Stomach (tissue), 9 donors: ENCODE data around the gene FCF1. TPM values are rescaled to one million over a fixed set of nuclear protein-coding genes. Genes with fewer than 3 reads are reported as not detected.

Experiments
- DNase-seq, 2 donors: peaks; one replicate each; pipeline versions ENCODE4 v3.0.0 to v3.0.0-alpha.2; 2013 to 2019
- H3K27ac ChIP-seq, 5 donors: fragments of 200-600 bp in 4 of 5; sonication (generic) in 4 of 5; one replicate each; pipeline ENCODE4 v1.5.1; 2013 to 2019; ENCODE audit warnings: mild to moderate bottlenecking in 1 of 5, moderate library complexity in 1 of 5
- H3K27me3 ChIP-seq, 3 donors: fragments of 200-600 bp; sonication (generic); one replicate each; pipeline ENCODE4 v1.5.1; 2017 to 2019; ENCODE audit warnings: mixed run types in 1 of 3
- H3K36me3 ChIP-seq, 4 donors: fragments of 200-600 bp; sonication (generic); 1 replicate in 3 of 4; 2 replicates in 1 of 4; pipeline ENCODE4 v1.5.1; 2016 to 2019
- H3K4me1 ChIP-seq, 4 donors: fragments of 200-600 bp; sonication (generic); one replicate each; pipeline ENCODE4 v1.5.1; 2016 to 2019
- H3K4me3 ChIP-seq, 4 donors: fragments of 200-600 bp; sonication (generic) in 3 of 4; one replicate each; pipeline ENCODE4 v1.5.1; 2016 to 2019; ENCODE audit warnings: mild to moderate bottlenecking in 1 of 4
- H3K9me3 ChIP-seq, 4 donors: fragments of 200-600 bp; sonication (generic); one replicate each; pipeline ENCODE4 v1.5.1; 2016 to 2019
- CTCF ChIP-seq, 7 experiments: fragments of 450-650 bp in 4 of 7; fragments of 200-600 bp in 3 of 7; sonication (generic) in 3 of 7; IDR thresholded peaks; one replicate each; pipeline ENCODE4 v1.5.1; 2016 to 2019; ENCODE audit warnings: antibody characterized with exemption in 7 of 7, control low read depth in 2 of 7, mild to moderate bottlenecking in 1 of 7
- EP300 ChIP-seq: sonication (generic); formaldehyde crosslinking; IDR thresholded peaks from one replicate; pipeline ENCODE4 v1.6.1; 2017; ENCODE audit warnings: antibody characterized with exemption
- POLR2A ChIP-seq, 4 donors: fragments of 450-650 bp; IDR thresholded peaks; one replicate each; pipeline ENCODE4 v1.6.1; 2016; ENCODE audit warnings: antibody characterized with exemption in 4 of 4, control low read depth in 2 of 4, mild to moderate bottlenecking in 1 of 4, moderate library complexity in 1 of 4
- POLR2AphosphoS5 ChIP-seq, 3 donors: sonication (generic); formaldehyde crosslinking; IDR thresholded peaks; one replicate each; pipeline ENCODE4 v1.6.1; 2016; ENCODE audit warnings: antibody characterized with exemption in 3 of 3
- WGBS, 5 donors: extraction: QIAGEN DNeasy Blood & Tissue Kit in 3 of 5; methylation state at CpG; one replicate each; pipeline versions ENCODE4 v1.1.5 to v1.1.7; 2013 to 2018; 5-methylcytosine and 5-hydroxymethylcytosine counted together
- intact Hi-C: fragments of 100-400 bp; cut with DNase I; formaldehyde crosslinking; loops from one replicate; pipeline ENCODE4 v1.15.1; 2023; ENCODE audit warnings: low total_unique reads
- polyA plus RNA-seq, 3 donors: library from polyadenylated mRNA; stranded (reverse); fragments of 200-250 nt; gene quantifications; one replicate each; pipeline ENCODE4 v1.2.3, GENCODE V29; 2013
- total RNA-seq, 5 donors: library from RNA; depleted of rRNA; stranded (reverse); fragments of >200 nt; gene quantifications; one replicate each; pipeline versions ENCODE4 v1.1.0 to v1.2.3, GENCODE V29; 2014 to 2016
- donor health status: healthy with polysubstance abuse.
- donor health status: Bipolar disorder and iron deficiency.
- donor health status: healthy.

Gene FCF1
- total and polyA plus RNA-seq, 8 donors = 0.58 to 41.1 (median 16.0) TPM

DNA sequence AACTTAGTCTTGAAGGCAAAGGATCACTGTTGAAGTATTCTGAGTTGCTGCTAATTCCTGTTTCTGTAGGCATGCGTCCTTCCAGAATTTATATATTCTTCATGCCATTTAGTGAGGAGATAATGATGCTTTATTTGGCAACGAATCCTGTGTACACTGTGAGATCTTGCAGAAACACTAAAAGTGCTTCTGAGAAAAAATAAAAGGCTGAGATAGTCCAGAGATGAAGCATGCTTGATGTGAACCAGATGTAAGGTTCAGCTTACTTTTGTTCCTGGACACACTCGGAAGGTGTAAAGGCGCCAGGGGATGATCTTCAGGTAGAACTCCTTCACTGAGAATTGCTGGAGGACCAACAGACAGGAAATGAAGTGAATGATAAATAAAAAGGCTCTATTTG lies 39.2 kb upstream of the FCF1 start:
- Histone ChIP-seq H3K27ac (no peak overlapping the region), H3K4me1 (no peaks in the 10 kb centered on the region), H3K4me3 (no peak overlapping the region), H3K36me3 (peaks cover 56 to 92% (median 85%) of the 10 kb centered on the region in 4 donors), H3K27me3 (no peaks in the 10 kb centered on the region), H3K9me3 (no peaks in the 10 kb centered on the region)
- no peak for TF ChIP-seq EP300
- TF ChIP-seq POLR2AphosphoS5 (IDR thresholded peaks at IDR 0.05) = no peak
- TF ChIP-seq POLR2A (IDR thresholded peaks at IDR 0.05) = no peak
- TF ChIP-seq CTCF (IDR thresholded peaks at IDR 0.05) = no peak
- intact Hi-C loops = no loop called here
- WGBS, 5 donors = 82 to 93% (median 92%) methylated on average over 4 of the region's 4 CpGs
- DNase-seq = no peak

- H3K9me3 ChIP-seq = no peaks in the 10 kb centered on the region
- no peak overlapping the region for H3K27ac ChIP-seq
- peaks cover 43 to 92% (median 84%) of the 10 kb centered on the region in 4 donors for H3K36me3 ChIP-seq
- no peak for DNase-seq
- TF ChIP-seq POLR2AphosphoS5 (IDR thresholded peaks at IDR 0.05) = no peak
- TF ChIP-seq EP300 = no peak
- no peak for TF ChIP-seq CTCF (IDR thresholded peaks at IDR 0.05)
- TF ChIP-seq POLR2A (IDR thresholded peaks at IDR 0.05) = no peak
- no peaks in the 10 kb centered on the region for H3K27me3 ChIP-seq
- intact Hi-C loops = no loop called here
- no peaks in the 10 kb centered on the region for H3K4me1 ChIP-seq
- no peak overlapping the region for H3K4me3 ChIP-seq
These were observed 37.7 kb upstream of the FCF1 start for GRCh38 chr14:74675219-74675618.

GRCh38 chr14:74682169-74682952 lies 30.6 kb upstream of the FCF1 start:
- Histone ChIP-seq H3K27me3 (no peaks in the 10 kb centered on the region), H3K9me3 (no peaks in the 10 kb centered on the region), H3K27ac (no peak overlapping the region), H3K36me3 (peaks cover 4 to 91% (median 74%) of the 10 kb centered on the region in 4 donors), H3K4me3 (no peak overlapping the region), H3K4me1 (peaks cover 0 to 39% (median 18%) of the 10 kb centered on the region in 4 donors)
- 89 to 95% (median 93%) methylated on average over 10 of the region's 10 CpGs for WGBS, 5 donors
- TF ChIP-seq CTCF (IDR thresholded peaks at IDR 0.05) (no peak), POLR2AphosphoS5 (IDR thresholded peaks at IDR 0.05) (no peak), EP300 (no peak), POLR2A (IDR thresholded peaks at IDR 0.05) (no peak)
- DNase-seq = no peak
- intact Hi-C loops = no loop called here

GRCh38 chr14:74683406-74683805 lies 29.5 kb upstream of the FCF1 start:
- WGBS, 5 donors = 68 to 76% (median 74%) methylated on average over 3 of the region's 3 CpGs
- no peak overlapping the region for H3K4me3 ChIP-seq
- H3K9me3 ChIP-seq = no peaks in the 10 kb centered on the region
- intact Hi-C loops = no loop called here
- H3K27ac ChIP-seq = no peak overlapping the region
- TF ChIP-seq EP300 (no peak), CTCF (IDR thresholded peaks at IDR 0.05) (no peak), POLR2AphosphoS5 (IDR thresholded peaks at IDR 0.05) (no peak), POLR2A (IDR thresholded peaks at IDR 0.05) (no peak)
- no peaks in the 10 kb centered on the region for H3K27me3 ChIP-seq
- peaks cover 0 to 40% (median 18%) of the 10 kb centered on the region in 4 donors for H3K4me1 ChIP-seq
- H3K36me3 ChIP-seq = peaks cover 4 to 93% (median 79%) of the 10 kb centered on the region in 4 donors
- DNase-seq = no peak
